Glomerular visceral epithelial cell (primary cell): ENCODE measurements around the gene CBX3.
"Not testable (repeated sequence)": the region's sequence is repeated elsewhere in the genome, so short reads cannot be mapped to it uniquely, and the experiment has no call there.

Experiments used
- DNase-seq: peaks from one replicate; pipeline ENCODE4 v3.0.0-alpha.2; 2016; ENCODE audit errors: extremely low spot score

Gene CBX3

DNA sequence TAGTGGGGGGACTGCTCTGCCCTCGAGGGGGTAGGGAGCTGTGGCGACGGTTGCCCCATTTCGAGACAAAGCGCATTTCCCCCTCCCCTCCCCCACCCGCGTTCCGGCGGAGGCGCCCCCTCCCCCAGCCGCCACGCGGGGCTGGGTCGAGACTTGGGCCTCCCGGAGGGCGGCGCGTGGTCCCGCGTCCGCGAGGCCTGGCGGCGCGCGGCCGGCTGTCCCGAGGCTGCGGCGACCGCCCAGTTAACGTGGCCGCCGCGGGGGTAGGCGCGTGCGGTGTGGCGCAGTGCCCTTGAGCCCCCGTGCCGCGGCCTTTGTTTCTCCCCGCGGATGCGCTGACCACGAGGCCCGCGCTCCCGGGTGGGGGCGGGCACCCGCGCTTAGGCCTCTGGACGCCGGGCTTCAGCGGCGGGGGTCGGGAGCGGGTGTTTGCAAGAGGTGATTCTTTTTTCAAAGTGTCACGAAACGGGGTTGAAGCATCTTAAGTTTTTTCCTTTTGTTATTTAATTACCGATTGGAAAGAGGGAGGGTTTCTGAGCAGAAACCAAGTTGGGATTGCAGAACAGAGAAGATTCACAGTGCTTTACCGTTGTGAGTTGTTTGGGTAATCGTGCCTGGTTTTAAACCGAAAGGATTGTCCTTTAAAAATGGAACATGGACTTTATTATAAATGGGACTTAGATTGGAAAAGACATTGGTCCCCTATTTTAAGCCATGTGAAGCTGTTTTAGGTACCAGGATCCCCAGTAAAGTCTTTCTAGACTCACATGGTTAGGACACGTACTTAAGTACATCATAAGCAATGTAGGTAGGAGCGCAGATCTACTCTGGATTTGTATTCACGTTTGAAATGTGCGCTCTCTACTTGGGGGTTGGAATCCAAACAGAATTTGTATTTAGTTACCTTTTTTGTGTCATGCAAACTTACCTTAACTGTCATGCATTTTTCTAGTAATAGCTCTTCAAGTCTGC is 760 bp downstream of the CBX3 start:
- DNase-seq = peak; percentile 51

DNA sequence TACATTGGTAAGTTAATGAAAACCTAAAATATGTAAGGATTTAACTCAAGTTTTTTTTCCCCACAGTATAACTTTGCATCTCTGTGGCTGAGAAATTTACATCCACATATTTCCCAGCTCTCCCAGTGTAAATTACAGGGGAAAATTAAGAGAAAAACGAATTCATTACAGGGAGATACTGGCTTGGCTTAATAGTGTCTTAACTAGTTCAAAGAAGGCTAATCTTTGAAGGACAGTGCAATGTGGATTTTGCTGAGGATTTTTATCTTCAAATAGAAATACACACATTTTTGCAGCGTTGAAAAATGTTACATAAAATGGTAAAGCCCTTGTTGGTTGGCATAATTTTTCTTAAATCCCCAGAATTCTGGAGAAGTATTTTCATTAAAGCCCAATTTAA is 1.5 kb downstream of the CBX3 start:
- DNase-seq = no peak

DNA sequence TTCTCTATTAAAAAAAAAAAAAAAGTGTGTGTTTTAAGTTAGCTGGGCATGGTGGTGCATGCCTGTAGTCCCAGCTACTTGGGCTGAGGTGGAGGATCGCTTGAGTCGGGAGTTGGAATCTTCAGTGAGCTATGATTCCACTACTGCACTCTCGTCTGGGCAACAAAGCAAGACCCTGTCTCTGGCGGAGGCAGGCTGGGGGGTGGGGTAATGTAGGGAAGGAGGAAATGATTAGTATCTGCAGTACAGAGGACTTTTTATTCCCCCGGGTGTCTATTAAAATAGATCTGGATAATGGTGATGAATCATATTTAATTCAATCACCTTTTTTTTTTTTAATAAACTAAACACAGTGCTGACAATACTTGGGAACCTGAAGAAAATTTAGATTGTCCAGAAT is 6.5 kb downstream of the CBX3 start:
- no peak for DNase-seq

DNA sequence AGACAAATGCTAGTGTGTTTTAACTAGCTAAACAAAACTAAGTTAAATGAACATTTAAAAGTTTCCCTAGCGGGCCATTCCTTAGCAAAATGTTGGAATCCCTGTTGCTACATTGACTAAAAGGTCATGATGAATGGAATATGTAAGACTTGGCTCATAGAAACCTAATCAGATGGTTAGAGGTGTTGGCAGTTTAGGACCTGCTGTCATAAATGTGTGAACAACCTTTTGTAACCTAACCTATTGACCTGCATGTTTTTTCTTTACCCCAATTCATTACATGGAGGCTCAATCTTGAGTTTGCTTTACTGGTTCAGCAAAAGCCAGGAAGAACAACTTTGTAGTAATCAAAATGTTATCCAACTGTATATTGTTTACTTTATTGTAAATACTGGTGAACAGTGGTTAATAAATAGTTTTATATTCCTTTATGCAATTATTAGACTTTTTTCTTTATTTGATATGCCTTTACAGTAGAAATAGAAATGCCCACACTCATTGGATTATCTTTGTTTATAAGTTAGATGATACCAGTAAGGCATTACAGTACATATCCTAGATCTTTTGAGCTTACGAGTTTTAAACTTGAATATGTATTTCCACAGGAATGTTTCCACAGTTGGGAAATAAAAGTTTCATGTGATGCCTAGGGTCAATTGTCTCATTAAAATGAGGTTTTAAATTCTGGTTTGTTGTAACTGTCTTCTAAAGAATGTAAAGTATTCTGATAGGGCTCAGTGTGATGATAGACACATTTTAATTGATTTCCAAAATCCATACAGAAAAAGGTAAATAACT is 11.6 kb downstream of the CBX3 start:
- no peak for DNase-seq

DNA sequence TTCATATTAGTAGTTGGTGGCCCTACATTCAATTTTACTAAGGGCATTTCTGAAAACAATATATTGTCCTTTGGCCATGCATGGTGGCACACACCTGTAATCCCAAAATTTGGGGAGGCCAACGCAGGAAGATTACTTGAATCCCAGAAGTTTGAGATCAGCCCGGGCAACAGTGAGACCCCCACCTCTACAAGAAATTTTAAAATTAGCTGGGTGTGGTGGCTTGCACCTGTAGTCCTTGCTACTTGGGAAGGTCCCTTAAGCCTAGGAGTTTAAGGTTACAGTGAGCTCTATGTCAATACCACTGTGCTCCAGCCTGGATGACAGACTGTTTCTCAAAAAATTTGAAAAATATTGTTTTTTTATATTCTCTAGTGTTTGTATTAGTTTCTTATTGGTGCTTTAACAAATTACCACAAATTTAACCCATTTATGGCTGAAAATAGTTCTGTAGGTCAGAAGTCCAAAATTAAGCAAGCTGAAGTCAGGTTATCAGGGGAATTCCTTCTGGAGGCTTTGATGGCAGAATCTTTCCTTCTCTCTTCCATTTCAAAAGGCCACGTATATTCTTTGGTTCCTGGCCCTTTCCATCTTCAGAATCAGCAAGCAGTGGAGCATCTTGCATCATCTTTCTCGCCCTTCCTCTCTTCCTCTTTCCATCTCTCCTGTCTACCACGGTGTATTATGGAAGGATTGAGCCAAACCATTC is 12.4 kb downstream of the CBX3 start:
- no peak for DNase-seq

DNA sequence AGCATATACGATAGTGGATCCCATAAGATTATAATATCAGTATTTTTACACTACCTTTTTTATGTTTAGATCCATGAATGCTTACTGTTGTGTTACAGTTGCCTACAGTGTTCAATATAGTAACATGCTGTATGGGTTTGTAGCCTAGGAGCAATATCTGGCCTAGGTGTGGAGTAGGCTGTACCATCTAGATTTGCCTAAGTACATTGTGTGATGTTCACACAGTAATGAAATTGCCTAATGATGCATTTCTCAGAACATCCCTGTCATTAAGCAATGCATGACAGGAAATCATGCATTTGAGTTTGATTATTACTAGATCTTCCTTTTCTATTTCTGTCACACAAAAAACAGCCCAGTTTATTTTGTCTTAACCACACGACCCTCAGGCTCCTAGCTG is 14.5 kb downstream of the CBX3 start:
- DNase-seq = no peak

DNA sequence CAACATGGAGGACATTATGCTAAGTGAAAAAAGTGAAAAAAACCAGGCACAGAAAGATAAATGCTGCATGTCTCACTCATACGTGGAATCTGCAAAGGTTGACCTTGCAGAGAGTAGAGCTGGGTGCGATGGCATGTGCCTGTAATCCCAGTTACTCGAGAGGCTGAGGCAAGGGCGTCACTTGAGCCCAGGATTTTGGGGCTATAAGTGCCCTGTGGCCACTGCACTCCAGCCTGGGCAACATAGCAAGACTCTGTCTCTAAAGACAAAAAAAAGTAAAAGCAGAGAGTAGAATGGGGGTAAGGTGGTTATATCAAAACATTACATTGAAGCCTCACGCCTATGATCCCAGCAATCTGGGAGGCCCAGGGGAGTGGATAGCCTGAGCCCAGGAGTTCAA is 22.8 kb downstream of the CBX3 start:
- DNase-seq = no peak

DNA sequence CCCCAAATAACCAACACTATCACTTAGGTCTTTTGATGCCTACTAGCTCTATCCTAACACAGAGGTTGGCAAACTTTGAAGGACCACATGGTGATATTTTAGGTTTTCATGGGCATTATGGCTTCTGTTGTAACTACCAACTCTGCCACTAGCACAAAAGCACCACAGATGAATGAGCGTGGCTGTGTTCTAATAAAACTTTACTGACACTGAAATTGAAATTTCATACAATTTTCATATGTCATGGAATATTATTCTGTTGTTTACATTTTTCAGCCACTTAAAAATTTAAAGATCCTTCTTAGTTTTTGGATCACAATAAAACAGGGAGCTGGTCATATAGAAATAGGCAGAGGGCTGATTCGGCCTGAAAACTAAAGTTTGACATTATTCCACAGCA is 26.4 kb downstream of the CBX3 start:
- no peak for DNase-seq

DNA sequence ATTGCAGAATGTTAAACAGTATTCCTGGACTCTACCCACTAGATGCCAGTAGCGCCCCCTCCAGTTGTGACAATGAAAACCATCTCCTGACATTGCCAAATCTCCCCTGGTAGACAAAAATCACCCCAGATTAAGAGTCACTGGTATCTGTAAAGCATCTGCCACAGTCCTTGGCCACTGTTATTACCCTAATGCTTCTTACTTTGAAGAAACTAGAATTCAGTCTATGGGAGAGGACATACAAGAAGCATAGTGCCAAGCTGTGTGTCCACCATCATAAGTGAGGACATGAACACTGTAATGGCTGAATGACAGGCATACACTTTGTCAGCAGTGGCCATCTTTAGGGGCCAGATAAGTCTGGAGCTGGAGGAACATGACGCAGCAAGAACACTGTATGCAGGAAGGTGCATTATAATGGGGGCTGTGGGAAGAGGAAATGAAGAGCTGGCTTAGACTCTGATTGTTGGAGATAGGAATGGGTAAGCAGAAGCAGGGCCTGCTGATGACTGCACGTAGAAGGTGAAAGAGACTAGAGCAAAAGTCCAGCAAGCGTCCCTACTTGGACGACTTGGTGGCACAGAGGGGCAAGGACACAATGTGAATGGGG is 32.5 kb downstream of the CBX3 start:
- no peak for DNase-seq

DNA sequence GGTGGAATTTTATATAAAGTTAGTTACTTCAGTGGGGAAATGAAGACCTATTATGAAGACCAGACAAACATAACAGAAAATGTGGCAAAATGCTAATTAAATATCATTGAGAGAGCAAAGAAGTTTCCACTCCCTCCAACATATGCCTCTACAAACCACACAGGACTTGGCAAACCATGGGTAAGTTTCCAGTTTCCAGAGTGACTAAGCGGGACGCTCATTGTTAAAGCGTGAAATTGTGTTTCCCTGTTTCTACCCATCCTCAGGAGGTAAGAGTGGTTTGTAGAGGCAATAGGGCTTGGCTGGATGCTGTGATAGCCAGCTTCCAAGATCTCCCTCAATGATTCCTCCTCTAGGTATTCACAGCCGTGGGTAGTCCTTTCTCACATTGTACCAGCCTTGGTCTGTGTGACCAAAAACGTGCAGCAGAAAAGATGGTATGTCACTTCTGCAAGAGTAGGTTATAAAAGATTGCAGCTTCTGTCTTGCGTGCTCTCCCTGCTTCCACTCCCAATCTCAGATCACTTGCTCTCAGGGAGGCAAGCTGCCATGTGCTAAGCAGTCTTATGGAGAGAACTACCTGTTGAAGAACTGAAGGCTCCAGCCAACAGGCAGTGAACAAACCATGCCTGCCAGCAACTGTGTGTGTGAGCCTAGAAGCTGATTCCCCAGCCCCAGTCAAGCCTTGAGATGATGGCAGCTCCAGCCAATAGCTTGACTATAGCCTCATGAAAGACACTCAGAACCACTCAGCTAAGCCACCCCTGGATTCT is 35.7 kb downstream of the CBX3 start:
- DNase-seq = no peak

DNA sequence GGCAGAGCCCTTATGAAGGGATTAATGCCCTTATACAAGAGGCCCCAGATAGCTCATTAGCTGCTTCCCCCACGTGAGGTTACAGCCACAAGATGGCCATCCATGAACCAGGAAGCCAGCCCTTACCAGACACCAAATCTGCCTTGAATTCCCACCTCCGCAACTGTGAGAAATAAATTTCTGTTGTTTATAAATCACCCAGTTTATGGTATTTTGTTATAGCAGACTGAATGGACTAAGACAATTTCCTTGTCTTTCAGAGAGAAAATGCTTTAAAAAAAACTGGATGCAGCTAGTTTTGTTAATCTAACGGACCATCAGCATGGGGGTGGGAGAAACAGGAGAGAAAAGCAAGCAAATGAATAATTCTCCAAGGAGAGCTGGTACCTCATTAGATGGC is 36.5 kb downstream of the CBX3 start:
- DNase-seq = no peak

DNA sequence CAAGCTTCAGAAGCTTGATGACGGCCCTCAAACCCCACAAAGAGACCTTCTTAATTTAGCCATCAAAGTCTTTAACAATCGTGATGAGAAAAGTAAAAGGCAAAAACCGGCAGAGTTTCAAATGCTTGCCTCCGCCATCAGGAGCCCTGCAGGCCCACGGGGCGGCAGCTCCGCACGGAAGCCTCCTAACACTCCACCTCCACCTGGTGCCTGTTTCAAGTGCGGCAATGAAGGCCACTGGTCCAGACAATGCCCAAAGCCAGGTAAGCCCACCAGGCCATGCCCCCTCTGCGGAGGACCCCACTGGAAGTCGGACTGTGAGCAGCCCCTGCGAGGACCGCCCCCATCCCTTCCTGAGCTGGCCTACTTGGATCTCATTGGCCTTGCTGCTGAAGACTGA is 43.6 kb downstream of the CBX3 start:
- no peak for DNase-seq

DNA sequence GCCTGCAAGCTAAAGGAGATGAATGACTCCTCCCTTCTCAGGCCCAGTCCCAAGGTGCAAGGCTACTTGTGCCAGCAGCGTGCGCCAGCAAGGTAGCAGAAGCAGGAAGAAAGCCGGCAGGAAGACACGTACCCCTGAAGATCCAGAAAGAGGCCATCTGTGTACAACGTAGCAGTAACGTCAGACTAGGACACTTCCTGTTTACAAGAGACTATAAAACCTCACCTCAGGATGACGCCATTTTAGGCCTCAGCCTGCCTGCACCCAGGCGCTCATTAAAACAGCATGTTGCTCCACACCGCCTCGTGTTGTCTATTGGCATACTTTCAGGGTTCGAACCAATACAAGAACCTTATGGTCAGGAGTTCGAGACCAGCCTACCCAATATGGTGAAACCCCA is 48.7 kb downstream of the CBX3 start:
- DNase-seq = no peak

DNA sequence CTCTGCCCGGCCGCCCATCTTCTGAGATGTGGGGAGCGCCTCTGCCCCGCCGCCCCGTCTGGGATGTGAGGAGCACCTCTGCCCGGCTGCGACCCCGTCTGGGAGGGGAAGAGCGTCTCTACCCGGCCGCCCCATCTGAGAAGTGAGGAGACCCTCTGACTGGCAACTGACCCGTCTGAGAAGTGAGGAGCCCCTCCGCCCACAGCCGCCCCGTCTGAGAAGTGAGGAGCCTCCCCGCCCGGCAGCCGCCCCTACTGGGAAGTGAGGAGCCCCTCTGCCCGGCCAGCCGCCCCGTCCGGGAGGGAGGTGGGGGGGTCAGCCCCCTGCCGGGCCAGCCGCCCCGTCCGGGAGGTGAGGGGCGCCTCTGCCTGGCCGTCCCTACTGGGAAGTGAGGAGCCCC is 60.3 kb downstream of the CBX3 start:
- not testable (repeated sequence) for DNase-seq
